NCI-H1048 (cell line): Measurements from ENCODE around the gene PDLIM4.

ENCODE experiments used
- DNase-seq: peaks from one replicate; lab custom pipeline; 2025; lab: John Stamatoyannopoulos, UW

The PDLIM4 gene

GRCh38 chr5:132257131-132258101, at the start of gene PDLIM4:
TSS of gene PDLIM4 (plus strand) at chr5:132257696. CDS start at chr5:132257735, 39 bp downstream.
- DNase-seq, result no peak

- DNase-seq, result no peak
Measured at GRCh38 chr5:132207778-132208177, 49.7 kb upstream of the PDLIM4 start.

- no peak for DNase-seq
Measured at GRCh38 chr5:132209131-132209530, 48.4 kb upstream of the PDLIM4 start.

GRCh38 chr5:132209901-132210545, 47.5 kb upstream of the PDLIM4 start:
- DNase-seq, result no peak

GRCh38 chr5:132210944-132211343, 46.6 kb upstream of the PDLIM4 start:
- DNase-seq, result no peak

GRCh38 chr5:132211787-132212186, 45.7 kb upstream of the PDLIM4 start:
- no peak for DNase-seq

GRCh38 chr5:132213666-132214065, 43.8 kb upstream of the PDLIM4 start:
- DNase-seq, result no peak

- no peak for DNase-seq
Measured at GRCh38 chr5:132214491-132214890, 43.0 kb upstream of the PDLIM4 start.

- no peak for DNase-seq
Measured at GRCh38 chr5:132215329-132215728, 42.2 kb upstream of the PDLIM4 start.

- no peak for DNase-seq
Measured at GRCh38 chr5:132218321-132218720, 39.2 kb upstream of the PDLIM4 start.

GRCh38 chr5:132219289-132219970, 38.1 kb upstream of the PDLIM4 start:
- DNase-seq, result no peak

GRCh38 chr5:132219981-132220380, 37.5 kb upstream of the PDLIM4 start:
- no peak for DNase-seq

GRCh38 chr5:132220491-132220890, 37.0 kb upstream of the PDLIM4 start:
- DNase-seq, result no peak

- DNase-seq, result no peak
Measured at GRCh38 chr5:132221781-132222648, 35.5 kb upstream of the PDLIM4 start.

- no peak for DNase-seq
Measured at GRCh38 chr5:132222649-132223038, 34.9 kb upstream of the PDLIM4 start.

- DNase-seq, result no peak
Measured at GRCh38 chr5:132223861-132224260, 33.6 kb upstream of the PDLIM4 start.

- DNase-seq, result no peak
Measured at GRCh38 chr5:132224716-132225115, 32.8 kb upstream of the PDLIM4 start.

GRCh38 chr5:132225165-132226032, 32.1 kb upstream of the PDLIM4 start:
- no peak for DNase-seq

- no peak for DNase-seq
Measured at GRCh38 chr5:132226516-132227234, 30.8 kb upstream of the PDLIM4 start.

GRCh38 chr5:132227235-132227484, 30.3 kb upstream of the PDLIM4 start:
- no peak for DNase-seq
